PC-9 (cell line): Measurements from ENCODE around the gene HSD11B1. TPM values are rescaled to one million over a fixed set of nuclear protein-coding genes. Genes with fewer than 3 reads are reported as not detected.

ENCODE experiments used
- BruUV-seq: library from RNA; stranded (reverse); fragments of 400-500 nt; replicated peaks from 2 replicates; lab custom pipeline; 2021; lab: Mats Ljungman, UMichigan
- CTCF ChIA-PET: fragments of 300-600 bp; sonication (Branson Sonifier 250); formaldehyde crosslinking; loops from one replicate; lab custom pipeline; 2022; ENCODE audit warnings: antibody characterized with exemption; lab: Charles Lee
- POLR2A ChIA-PET: fragments of 300-600 bp; sonication (Branson Sonifier 250); formaldehyde crosslinking; loops from one replicate; lab custom pipeline; 2022; ENCODE audit warnings: antibody characterized with exemption; ENCODE audit not compliant: unreplicated experiment; lab: Charles Lee
- DNase-seq, 2 experiments: peaks; one replicate each; pipeline versions ENCODE4 v3.0.0 to v3.0.0-alpha.2; 2015 to 2022; ENCODE audit warnings: mixed read lengths in 1 of 2
- H2AFZ ChIP-seq: fragments of 200-600 bp; sonication (generic); 2 replicates; pipeline ENCODE4 v1.8.1; 2017; ENCODE audit warnings: antibody characterized with exemption
- H3F3A ChIP-seq: fragments of 200-600 bp; sonication (generic); 2 replicates; pipeline ENCODE4 v1.8.1; 2017; ENCODE audit warnings: antibody characterized with exemption, mild to moderate bottlenecking, low read depth; ENCODE audit not compliant: insufficient read depth
- H3K27ac ChIP-seq: fragments of 200-600 bp; sonication (generic); 2 replicates; pipeline ENCODE4 v1.6.1; 2016; ENCODE audit warnings: mixed run types
- H3K27me3 ChIP-seq: fragments of 200-600 bp; sonication (generic); 2 replicates; pipeline ENCODE4 v1.6.1; 2016; ENCODE audit warnings: low read depth, mixed run types; ENCODE audit not compliant: insufficient read depth
- H3K36me3 ChIP-seq: fragments of 200-600 bp; sonication (generic); 2 replicates; pipeline ENCODE4 v1.6.1; 2016; ENCODE audit warnings: low read depth, mixed run types
- H3K4me1 ChIP-seq: fragments of 200-600 bp; sonication (generic); replicated peaks from 2 replicates; pipeline ENCODE4 v1.6.1; 2016; ENCODE audit warnings: mixed run types; ENCODE audit not compliant: insufficient read depth
- H3K4me2 ChIP-seq: fragments of 200-600 bp; sonication (generic); 2 replicates; pipeline ENCODE4 v1.6.1; 2017; ENCODE audit warnings: mixed run types
- H3K4me3 ChIP-seq: fragments of 200-600 bp; sonication (generic); 2 replicates; pipeline ENCODE4 v1.6.1; 2016; ENCODE audit warnings: mixed run types
- H3K79me2 ChIP-seq: fragments of 200-600 bp; sonication (generic); 2 replicates; pipeline ENCODE4 v1.6.1; 2017; ENCODE audit warnings: low read depth, mixed run types
- H3K9me2 ChIP-seq: fragments of 200-600 bp; sonication (generic); 2 replicates; pipeline ENCODE4 v1.8.1; 2017; ENCODE audit warnings: mild to moderate bottlenecking; ENCODE audit not compliant: insufficient read depth
- H3K9me3 ChIP-seq: fragments of 200-600 bp; sonication (generic); 2 replicates; pipeline ENCODE4 v1.8.1; 2016; ENCODE audit warnings: low read depth; ENCODE audit not compliant: insufficient read depth
- H4K20me1 ChIP-seq: fragments of 200-600 bp; sonication (generic); 2 replicates; pipeline ENCODE4 v1.8.1; 2017; ENCODE audit not compliant: insufficient read depth
- CTCF ChIP-seq: fragments of 200-600 bp; sonication (generic); conservative IDR thresholded peaks from 2 replicates; pipeline ENCODE4 v1.6.1; 2017; ENCODE audit warnings: mixed run types, antibody characterized with exemption, mild to moderate bottlenecking, moderate library complexity
- EZH2 ChIP-seq: fragments of 200-600 bp; sonication (generic); IDR thresholded peaks from 2 replicates; pipeline ENCODE4 v1.8.0; 2017; ENCODE audit warnings: antibody characterized with exemption, low read depth
- intact Hi-C: fragments of 100-400 bp; cut with micrococcal nuclease; formaldehyde crosslinking; loops from one replicate; pipeline ENCODE4 v1.10.0; 2022; ENCODE audit not compliant: unreplicated experiment
- total RNA-seq: library from RNA; stranded (reverse); gene quantifications from 2 replicates; pipeline ENCODE4 v1.2.3, GENCODE V29; 2021

HSD11B1 gene
- total RNA-seq, 1 experiment from 2014 or later, result not detected

GRCh38 chr1:209723756-209724693 is 19.4 kb downstream of the HSD11B1 start:
- no peaks in the 10 kb centered on the region for H3K79me2 ChIP-seq
- TF ChIP-seq EZH2 (no peak), CTCF (no peak)
- H2AFZ ChIP-seq, result no peak overlapping the region
- H3K4me2 ChIP-seq, result no peak overlapping the region
- no peak for DNase-seq
- no TSS peak for BruUV-seq
- no peaks in the 10 kb centered on the region for H3K4me1 ChIP-seq
- no peaks in the 10 kb centered on the region for H3K36me3 ChIP-seq
- H3K9me3 ChIP-seq, result no peaks in the 10 kb centered on the region
- ChIA-PET POLR2A (no interaction called here), CTCF (interaction anchor here (0.6 kb wide), 1 partner anchor 15 kb away, joined by 3 read pairs; no protein-coding TSS in a partner anchor)
- H3F3A ChIP-seq, result no peaks in the 10 kb centered on the region
- H4K20me1 ChIP-seq, result no peaks in the 10 kb centered on the region
- 0 out of 2 replicates have a peak, but pooled peaks cover 4% of the 10 kb centered on the region for H3K9me2 ChIP-seq
- no peak overlapping the region for H3K4me3 ChIP-seq
- no peaks in the 10 kb centered on the region for H3K27me3 ChIP-seq
- H3K27ac ChIP-seq, result no peak overlapping the region
- intact Hi-C loops, result no loop called here

GRCh38 chr1:209727286-209727685 is 22.6 kb downstream of the HSD11B1 start:
- no peak for DNase-seq
- H3K27me3 ChIP-seq, result no peaks in the 10 kb centered on the region
- H3K9me3 ChIP-seq, result no peaks in the 10 kb centered on the region
- H3K4me1 ChIP-seq, result no peaks in the 10 kb centered on the region
- no peaks in the 10 kb centered on the region for H3K36me3 ChIP-seq
- BruUV-seq, result no TSS peak
- TF ChIP-seq EZH2, result no peak
- no peak for TF ChIP-seq CTCF
- H3K79me2 ChIP-seq, result no peaks in the 10 kb centered on the region
- H3K4me2 ChIP-seq, result no peak overlapping the region
- no peaks in the 10 kb centered on the region for H4K20me1 ChIP-seq
- intact Hi-C loops, result no loop called here
- no peak overlapping the region for H3K27ac ChIP-seq
- no peak overlapping the region for H3K4me3 ChIP-seq
- CTCF ChIA-PET, result no interaction called here
- H3K9me2 ChIP-seq, result no peaks in the 10 kb centered on the region
- POLR2A ChIA-PET, result no interaction called here
- no peaks in the 10 kb centered on the region for H3F3A ChIP-seq
- H2AFZ ChIP-seq, result no peak overlapping the region

- intact Hi-C loops, result no loop called here
- no peaks in the 10 kb centered on the region for H3K4me1 ChIP-seq
- H3K9me2 ChIP-seq, result no peaks in the 10 kb centered on the region
- H3K27me3 ChIP-seq, result no peaks in the 10 kb centered on the region
- no TSS peak for BruUV-seq
- no peak overlapping the region for H3K27ac ChIP-seq
- no peak overlapping the region for H3K4me2 ChIP-seq
- H3K79me2 ChIP-seq, result no peaks in the 10 kb centered on the region
- H3K36me3 ChIP-seq, result no peaks in the 10 kb centered on the region
- CTCF ChIA-PET, result no interaction called here
- no peaks in the 10 kb centered on the region for H3K9me3 ChIP-seq
- no peaks in the 10 kb centered on the region for H4K20me1 ChIP-seq
- H3F3A ChIP-seq, result no peaks in the 10 kb centered on the region
- no peak for TF ChIP-seq EZH2
- no peak for TF ChIP-seq CTCF
- H2AFZ ChIP-seq, result no peak overlapping the region
- no peak overlapping the region for H3K4me3 ChIP-seq
- DNase-seq, result no peak
- POLR2A ChIA-PET, result interaction anchor here (0.7 kb wide), 1 partner anchor 117 kb away, joined by 4 read pairs; no protein-coding TSS in a partner anchor
Measured at GRCh38 chr1:209727785-209728184, 23.1 kb downstream of the HSD11B1 start.
